ENCODE measurements around the gene IVD.

The IVD gene

GRCh38 chr15:40469776-40470390 is 64.3 kb downstream of the IVD start:
- TF ChIP-seq TEAD4 (IDR thresholded peaks at IDR 0.05) (no peak), YY1 (IDR thresholded peaks at IDR 0.05; ENCODE audit: low read depth) (no peak), EP300 (IDR thresholded peaks at IDR 0.05; ENCODE audit: borderline replicate concordance) (no peak)

- TF ChIP-seq MAX (IDR thresholded peaks at IDR 0.05) (no peak), EP300 (IDR thresholded peaks at IDR 0.05; ENCODE audit: borderline replicate concordance) (no peak), TAF1 (IDR thresholded peaks at IDR 0.05; ENCODE audit: low read depth) (0 out of 2 replicates have a peak, but pooled peaks have one; percentile 11), ZBTB7A (IDR thresholded peaks at IDR 0.05; ENCODE audit: low read depth) (peak; percentile 65), EGR1 (IDR thresholded peaks at IDR 0.05) (peak; percentile 38; the same call in 1 of the 2 replicates), REST (IDR thresholded peaks at IDR 0.05; ENCODE audit: low read depth) (no peak)
These were observed 65.0 kb downstream of the IVD start, which contains the start of gene CHST14 for GRCh38 chr15:40470423-40471104. Gene CHST14 (plus strand): TSS chr15:40470984. CDS start chr15:40471214, 230 bp downstream.

All from Ishikawa (cell line).